MCF 10A (cell line): ENCODE results near the gene AK6. TPM values are rescaled to one million over a fixed set of nuclear protein-coding genes. Genes with fewer than 3 reads are reported as not detected.
"Not testable (repeated sequence)": the region's sequence is repeated elsewhere in the genome, so short reads cannot be mapped to it uniquely, and the experiment has no call there.

ENCODE experiments used
- BruUV-seq: library from RNA; stranded (reverse); fragments of 400-500 nt; replicated peaks from 2 replicates; lab custom pipeline; 2021; lab: Mats Ljungman, UMichigan
- CTCF ChIA-PET: fragments of 300-600 bp; sonication (Branson Sonifier 250); formaldehyde crosslinking; extraction: SDS; loops from one replicate; lab custom pipeline; 2021; ENCODE audit warnings: antibody characterized with exemption, inconsistent platforms; lab: Yijun Ruan, JAX
- POLR2A ChIA-PET: fragments of 300-600, 350-650 bp; sonication (Branson Sonifier 250); formaldehyde crosslinking; extraction: SDS; loops from one replicate; lab custom pipeline; 2020; ENCODE audit warnings: antibody characterized with exemption, inconsistent platforms; lab: Yijun Ruan, JAX
- DNase-seq: peaks from one replicate; pipeline ENCODE4 v3.0.0-alpha.2; 2018; ENCODE audit not compliant: unreplicated experiment
- H3K27ac Mint-ChIP-seq: one replicate; pipeline ENCODE4 v1.8.0; 2022; ENCODE audit warnings: mild to moderate bottlenecking, low read depth, mixed read lengths; ENCODE audit not compliant: unreplicated experiment
- H3K27me3 Mint-ChIP-seq: one replicate; pipeline ENCODE4 v1.8.0; 2022; ENCODE audit warnings: mixed read lengths; ENCODE audit not compliant: insufficient read depth, unreplicated experiment
- H3K36me3 Mint-ChIP-seq: one replicate; pipeline ENCODE4 v1.8.0; 2022; ENCODE audit warnings: mild to moderate bottlenecking, moderate library complexity, mixed read lengths; ENCODE audit not compliant: insufficient read depth, unreplicated experiment
- H3K4me1 Mint-ChIP-seq: one replicate; pipeline ENCODE4 v1.8.0; 2022; ENCODE audit warnings: mixed read lengths; ENCODE audit not compliant: insufficient read depth, unreplicated experiment
- H3K4me3 Mint-ChIP-seq: one replicate; pipeline ENCODE4 v1.8.0; 2022; ENCODE audit warnings: mild to moderate bottlenecking, moderate library complexity, mixed read lengths; ENCODE audit not compliant: unreplicated experiment
- H3K9me3 Mint-ChIP-seq: one replicate; pipeline ENCODE4 v1.8.0; 2022; ENCODE audit warnings: mixed read lengths; ENCODE audit not compliant: unreplicated experiment
- CTCF ChIP-seq: fragments of 200-600 bp; IDR thresholded peaks from one replicate; pipeline ENCODE4 v1.8.0; 2022; ENCODE audit warnings: antibody characterized with exemption, mild to moderate bottlenecking; ENCODE audit not compliant: unreplicated experiment
- intact Hi-C: fragments of 100-400 bp; cut with micrococcal nuclease; formaldehyde crosslinking; loops from 2 replicates; pipeline ENCODE4 v1.14.1; 2022
- total RNA-seq: library from RNA; stranded (reverse); gene quantifications from 2 replicates; pipeline ENCODE4 v1.2.3, GENCODE V29; 2022

The AK6 gene
- total RNA-seq, 1 experiment from 2014 or later = 52.4 TPM

GRCh38 chr5:69341520-69342161 lies 27.7 kb downstream of the AK6 start:
- POLR2A ChIA-PET = no interaction called here

GRCh38 chr5:69335341-69335935 lies 33.9 kb downstream of the AK6 start:
- no peak overlapping the region for H3K4me3 Mint-ChIP-seq
- POLR2A ChIA-PET = interaction anchor here (1.1 kb wide), 1 partner anchor 167 kb away, joined by 3 read pairs; no protein-coding TSS in a partner anchor
- intact Hi-C loops = loop anchor here (10.0 kb wide), 2 partner anchors 241 to 291 kb away; partner anchors contain the start of gene SLC30A5
- H3K9me3 Mint-ChIP-seq = no peaks in the 10 kb centered on the region
- peaks cover 5% of the 10 kb centered on the region for H3K4me1 Mint-ChIP-seq
- no peaks in the 10 kb centered on the region for H3K27me3 Mint-ChIP-seq
- no TSS peak for BruUV-seq
- DNase-seq = no peak
- H3K27ac Mint-ChIP-seq = no peak overlapping the region
- no peak for TF ChIP-seq CTCF
- CTCF ChIA-PET = interaction anchor here (0.5 to 1.8 kb wide), 5 partner anchors 8 to 252 kb away, joined by 3 to 8 read pairs (median 4); no protein-coding TSS in a partner anchor
- H3K36me3 Mint-ChIP-seq = peaks cover 6% of the 10 kb centered on the region

More at GRCh38 chr5:69341520-69342161, 27.7 kb downstream of the AK6 start:
- CTCF ChIA-PET = no interaction called here
- intact Hi-C loops = no loop called here
- H3K27me3 Mint-ChIP-seq = no peaks in the 10 kb centered on the region
- BruUV-seq = no TSS peak
- H3K9me3 Mint-ChIP-seq = no peaks in the 10 kb centered on the region
- peak; percentile 26 for DNase-seq
- no peak overlapping the region for H3K4me3 Mint-ChIP-seq
- no peaks in the 10 kb centered on the region for H3K4me1 Mint-ChIP-seq
- TF ChIP-seq CTCF = no peak
- H3K27ac Mint-ChIP-seq = no peak overlapping the region
- H3K36me3 Mint-ChIP-seq = no peaks in the 10 kb centered on the region

GRCh38 chr5:69334793-69335268 lies 34.5 kb downstream of the AK6 start:
- H3K27me3 Mint-ChIP-seq = no peaks in the 10 kb centered on the region
- intact Hi-C loops = loop anchor here (10.0 kb wide), 2 partner anchors 240 to 290 kb away; partner anchors contain the start of gene SLC30A5
- peaks cover 8% of the 10 kb centered on the region for H3K4me1 Mint-ChIP-seq
- TF ChIP-seq CTCF = peak; percentile 69
- CTCF ChIA-PET = interaction anchor here (0.5 to 1.8 kb wide), 10 partner anchors 8 to 1341 kb away, joined by 3 to 8 read pairs (median 4); no protein-coding TSS in a partner anchor
- peaks cover 6% of the 10 kb centered on the region for H3K36me3 Mint-ChIP-seq
- no peak overlapping the region for H3K27ac Mint-ChIP-seq
- BruUV-seq = no TSS peak
- POLR2A ChIA-PET = interaction anchor here (1.0 to 1.1 kb wide), 2 partner anchors 46 to 99 kb away, joined by 3 read pairs; no protein-coding TSS in a partner anchor
- H3K9me3 Mint-ChIP-seq = no peaks in the 10 kb centered on the region
- no peak overlapping the region for H3K4me3 Mint-ChIP-seq
- peak; percentile 82 for DNase-seq

GRCh38 chr5:69333668-69334315 lies 35.5 kb downstream of the AK6 start:
- not testable (repeated sequence) for H3K9me3 Mint-ChIP-seq, DNase-seq, H3K36me3 Mint-ChIP-seq, H3K27me3 Mint-ChIP-seq, H3K4me1 Mint-ChIP-seq, BruUV-seq
- Mint-ChIP-seq H3K27ac (peak overlapping the region; percentile 94), H3K4me3 (peak overlapping the region; percentile 82)
- CTCF ChIA-PET = interaction anchor here (0.6 to 1.8 kb wide), 8 partner anchors 9 to 250 kb away, joined by 3 to 9 read pairs (median 4); partner anchors contain the start of gene SLC30A5
- intact Hi-C loops = loop anchor here (10.0 kb wide), 2 partner anchors 239 to 289 kb away; partner anchors contain the start of gene SLC30A5
- POLR2A ChIA-PET = interaction anchor here (0.6 to 1.1 kb wide), 3 partner anchors 45 to 98 kb away, joined by 3 read pairs; no protein-coding TSS in a partner anchor
